Measurements from ENCODE around the gene SPOCD1. TPM values are rescaled to one million over a fixed set of nuclear protein-coding genes. Genes with fewer than 3 reads are reported as not detected.

The SPOCD1 gene
- total RNA-seq, 2 experiments from 2014 or later, result not detected

GRCh38 chr1:31795096-31795675 lies 20.6 kb downstream of the SPOCD1 start:
- no peak overlapping the region for H3K4me3 Mint-ChIP-seq
- DNase-seq, result no peak
- no peak overlapping the region for H3K27ac Mint-ChIP-seq

DNA sequence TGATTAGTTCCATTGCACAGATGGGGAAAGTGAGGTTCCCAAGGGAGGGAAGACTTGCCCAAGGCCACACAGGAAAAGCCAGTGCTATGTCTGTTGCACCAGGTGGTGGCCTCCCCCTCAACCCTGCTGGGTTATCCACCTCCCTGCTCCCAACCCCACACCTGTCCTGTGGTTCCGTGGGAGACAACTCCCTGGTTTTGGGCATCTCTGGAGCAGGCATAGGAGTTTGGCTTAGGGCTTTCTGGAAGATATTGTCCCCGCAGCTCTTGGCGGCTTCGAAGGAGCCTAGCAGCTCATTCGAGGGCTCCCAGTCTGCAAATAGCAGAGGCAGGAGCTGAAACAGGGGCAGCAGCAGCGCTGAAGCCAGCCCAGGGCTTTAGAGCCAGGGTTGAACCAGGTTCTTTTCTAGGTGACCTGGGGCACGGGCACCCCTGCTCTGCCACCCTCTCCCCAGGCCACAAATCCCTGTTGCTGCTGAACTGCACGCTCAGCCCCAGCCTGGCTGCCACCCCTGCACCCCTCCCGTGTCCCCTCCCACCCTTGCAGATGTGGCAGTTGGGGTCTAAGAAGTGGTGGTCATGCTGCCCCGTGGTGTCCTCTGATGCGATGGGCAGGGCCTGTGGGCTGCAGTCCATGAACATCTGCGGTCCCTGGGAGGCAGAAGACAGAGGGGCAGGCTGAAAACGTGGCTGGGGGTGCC lies 22.1 kb downstream of the SPOCD1 start:
- Mint-ChIP-seq H3K4me1 (peaks cover 5% of the 10 kb centered on the region), H3K36me3 (no peaks in the 10 kb centered on the region), H3K27me3 (peaks cover 9% of the 10 kb centered on the region), H3K27ac (no peak overlapping the region), H3K9me3 (ENCODE audit: low read depth) (no peaks in the 10 kb centered on the region), H3K4me3 (no peak overlapping the region)
- ATAC-seq (no peak), DNase-seq (no peak)
- CTCF ChIA-PET, result no interaction called here

More at GRCh38 chr1:31795096-31795675, 20.6 kb downstream of the SPOCD1 start:
- no peak for ATAC-seq
- Mint-ChIP-seq H3K4me1 (peaks cover 5% of the 10 kb centered on the region), H3K9me3 (ENCODE audit: low read depth) (no peaks in the 10 kb centered on the region), H3K27me3 (peaks cover 9% of the 10 kb centered on the region), H3K36me3 (no peaks in the 10 kb centered on the region)
- CTCF ChIA-PET, result no interaction called here

- Mint-ChIP-seq H3K27ac (no peak overlapping the region), H3K9me3 (ENCODE audit: low read depth) (no peaks in the 10 kb centered on the region), H3K27me3 (peaks cover 9% of the 10 kb centered on the region), H3K36me3 (no peaks in the 10 kb centered on the region), H3K4me1 (peaks cover 5% of the 10 kb centered on the region), H3K4me3 (no peak overlapping the region)
- no peak for DNase-seq
- CTCF ChIA-PET, result interaction anchor here (1.2 kb wide), 1 partner anchor 26 kb away, joined by 3 read pairs; no protein-coding TSS in a partner anchor
- no peak for ATAC-seq
These were observed 22.7 kb downstream of the SPOCD1 start for GRCh38 chr1:31793086-31793485.

GRCh38 chr1:31792541-31792940 lies 23.3 kb downstream of the SPOCD1 start:
- no peak overlapping the region for H3K27ac Mint-ChIP-seq
- H3K4me3 Mint-ChIP-seq, result no peak overlapping the region
- no peaks in the 10 kb centered on the region for H3K36me3 Mint-ChIP-seq
- DNase-seq, result no peak
- no peak for ATAC-seq
- peaks cover 10% of the 10 kb centered on the region for H3K4me1 Mint-ChIP-seq
- CTCF ChIA-PET, result interaction anchor here (1.2 to 5.5 kb wide), 2 partner anchors 25 to 171 kb away, joined by 3 to 45 read pairs; no protein-coding TSS in a partner anchor
- no peaks in the 10 kb centered on the region for H3K9me3 Mint-ChIP-seq (ENCODE audit: low read depth)
- H3K27me3 Mint-ChIP-seq, result peaks cover 9% of the 10 kb centered on the region

- Mint-ChIP-seq H3K27ac (no peak overlapping the region), H3K9me3 (ENCODE audit: low read depth) (no peaks in the 10 kb centered on the region), H3K27me3 (peaks cover 9% of the 10 kb centered on the region), H3K4me1 (peaks cover 11% of the 10 kb centered on the region), H3K4me3 (no peak overlapping the region), H3K36me3 (no peaks in the 10 kb centered on the region)
- DNase-seq (no peak), ATAC-seq (no peak)
- CTCF ChIA-PET, result interaction anchor here (1.2 to 5.5 kb wide), 3 partner anchors 25 to 171 kb away, joined by 3 to 100 read pairs (median 45); no protein-coding TSS in a partner anchor
These were observed 23.7 kb downstream of the SPOCD1 start for GRCh38 chr1:31792116-31792515.

GRCh38 chr1:31791131-31791858 lies 24.5 kb downstream of the SPOCD1 start:
- Mint-ChIP-seq H3K4me1 (peaks cover 11% of the 10 kb centered on the region), H3K36me3 (no peaks in the 10 kb centered on the region), H3K27me3 (peaks cover 9% of the 10 kb centered on the region), H3K27ac (no peak overlapping the region), H3K4me3 (no peak overlapping the region), H3K9me3 (ENCODE audit: low read depth) (no peaks in the 10 kb centered on the region)
- DNase-seq, result no peak
- CTCF ChIA-PET, result interaction anchor here (1.0 to 5.5 kb wide), 7 partner anchors 23 to 181 kb away, joined by 3 to 100 read pairs (median 10); partner anchors contain the start of gene SPOCD1
- no peak for ATAC-seq

DNA sequence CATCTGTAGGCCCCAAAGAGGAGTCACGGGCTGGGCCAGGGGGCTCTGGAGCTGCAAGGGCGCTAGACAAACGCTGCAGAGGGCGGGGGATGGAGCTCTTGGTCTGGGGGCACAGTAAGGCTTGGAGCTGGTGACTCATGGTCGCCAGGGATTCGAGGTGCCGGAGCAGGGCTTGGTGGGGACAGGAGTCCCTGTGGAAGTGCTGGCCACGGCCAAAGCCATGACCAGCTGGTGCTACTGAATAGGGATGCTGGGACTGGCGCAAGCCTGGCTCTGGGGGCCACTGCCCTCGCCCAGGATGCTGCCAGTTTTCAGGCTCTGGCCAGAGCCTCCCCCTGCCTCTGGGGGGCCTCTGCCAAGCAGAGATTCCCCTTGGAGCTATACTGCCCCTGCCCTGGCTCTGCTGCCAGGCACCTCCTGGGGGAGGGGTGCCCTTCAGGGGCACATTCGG lies 25.2 kb downstream of the SPOCD1 start:
- Mint-ChIP-seq H3K4me1 (peaks cover 11% of the 10 kb centered on the region), H3K27ac (no peak overlapping the region), H3K36me3 (no peaks in the 10 kb centered on the region), H3K4me3 (no peak overlapping the region), H3K9me3 (ENCODE audit: low read depth) (no peaks in the 10 kb centered on the region), H3K27me3 (peaks cover 7% of the 10 kb centered on the region)
- ATAC-seq (no peak), DNase-seq (no peak)
- CTCF ChIA-PET, result interaction anchor here (0.9 to 5.5 kb wide), 10 partner anchors 20 to 180 kb away, joined by 3 to 100 read pairs (median 8); partner anchors contain the start of genes PEF1 and SPOCD1

- H3K36me3 Mint-ChIP-seq, result no peaks in the 10 kb centered on the region
- peaks cover 11% of the 10 kb centered on the region for H3K4me1 Mint-ChIP-seq
- peaks cover 4% of the 10 kb centered on the region for H3K27me3 Mint-ChIP-seq
- no peak for ATAC-seq
- no peak overlapping the region for H3K4me3 Mint-ChIP-seq
- H3K9me3 Mint-ChIP-seq (ENCODE audit: low read depth), result no peaks in the 10 kb centered on the region
- H3K27ac Mint-ChIP-seq, result no peak overlapping the region
- DNase-seq, result no peak
- CTCF ChIA-PET, result interaction anchor here (0.9 to 5.5 kb wide), 16 partner anchors 9 to 173 kb away, joined by 3 to 100 read pairs (median 11); partner anchors contain the start of genes COL16A1, PEF1 and SPOCD1
These were observed 25.7 kb downstream of the SPOCD1 start for GRCh38 chr1:31790140-31790539.

DNA sequence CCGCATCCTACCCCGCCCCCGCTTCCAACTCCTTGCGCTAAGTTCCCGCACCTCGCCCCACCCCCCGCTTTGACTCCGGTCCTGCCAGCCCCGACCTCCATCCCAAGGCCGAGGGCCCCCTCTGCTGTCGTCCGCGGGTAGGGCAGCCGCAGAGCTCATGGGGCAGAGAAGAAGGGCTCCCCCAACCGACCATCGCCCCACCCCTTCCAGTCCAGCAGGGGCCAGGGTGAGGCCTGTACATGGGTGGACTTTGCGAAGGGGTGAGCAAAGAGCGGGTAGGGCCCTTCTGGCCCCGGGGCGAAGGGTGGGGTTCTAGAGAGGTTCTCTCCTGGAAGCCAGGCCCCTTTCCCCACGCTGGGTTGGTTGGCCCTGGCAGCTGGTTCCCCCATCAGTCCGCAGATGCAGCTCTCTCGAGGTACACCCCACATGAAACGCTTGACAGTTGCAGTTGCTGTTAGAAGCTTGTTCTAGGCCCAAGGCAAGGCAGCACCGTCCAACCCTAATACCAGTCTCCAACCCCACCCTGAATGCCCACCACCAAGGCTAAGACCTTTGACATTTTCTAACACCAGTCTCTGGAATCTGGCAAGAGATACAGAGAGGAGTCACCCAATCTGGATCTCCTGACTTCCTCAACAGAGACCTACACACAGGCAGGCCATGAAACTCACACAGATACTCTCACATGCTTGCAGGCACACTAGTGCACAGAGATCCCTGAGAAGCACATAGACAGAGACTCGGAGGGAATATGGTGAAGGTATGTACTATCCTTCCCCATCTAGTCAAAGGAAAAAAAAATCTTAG lies 26.4 kb downstream of the SPOCD1 start:
- peak; percentile 98 for DNase-seq
- H3K9me3 Mint-ChIP-seq (ENCODE audit: low read depth), result no peaks in the 10 kb centered on the region
- peaks cover 11% of the 10 kb centered on the region for H3K4me1 Mint-ChIP-seq
- no peaks in the 10 kb centered on the region for H3K27me3 Mint-ChIP-seq
- no peaks in the 10 kb centered on the region for H3K36me3 Mint-ChIP-seq
- peak; percentile 82 for ATAC-seq
- CTCF ChIA-PET, result interaction anchor here (0.5 to 5.5 kb wide), 59 partner anchors 8 to 1071 kb away, joined by 3 to 100 read pairs (median 6); partner anchors contain the start of genes ADGRB2, COL16A1, PEF1 and SPOCD1
- peak overlapping the region; percentile 76 for H3K4me3 Mint-ChIP-seq
- H3K27ac Mint-ChIP-seq, result peak overlapping the region; percentile 35

DNA sequence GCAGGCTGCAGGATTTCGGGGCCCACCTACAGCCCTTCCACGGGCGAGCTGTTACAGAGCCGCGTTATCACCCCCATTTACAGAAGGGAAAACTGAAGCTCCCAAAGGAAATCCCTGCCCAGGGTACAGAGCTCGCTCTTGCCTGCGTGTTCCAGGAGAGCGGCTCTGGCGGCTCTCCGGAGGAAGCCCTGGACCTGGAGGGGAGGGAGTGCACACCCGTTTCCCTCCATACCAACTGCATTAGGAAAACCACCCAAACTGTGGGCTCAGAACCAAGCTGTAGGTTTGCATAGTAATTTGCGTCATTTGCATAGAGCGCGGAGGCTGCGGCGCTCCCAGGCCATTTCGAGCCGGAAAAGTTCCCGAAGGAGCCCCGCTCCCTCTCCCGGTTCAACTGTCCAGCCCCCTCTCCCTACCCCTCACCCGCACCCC lies 27.0 kb downstream of the SPOCD1 start:
- no peak for DNase-seq
- Mint-ChIP-seq H3K4me1 (peaks cover 11% of the 10 kb centered on the region), H3K9me3 (ENCODE audit: low read depth) (no peaks in the 10 kb centered on the region), H3K36me3 (no peaks in the 10 kb centered on the region), H3K4me3 (peak overlapping the region; percentile 76), H3K27ac (peak overlapping the region; percentile 82), H3K27me3 (no peaks in the 10 kb centered on the region)
- ATAC-seq, result peak; percentile 48
- CTCF ChIA-PET, result interaction anchor here (0.6 to 5.5 kb wide), 58 partner anchors 9 to 1070 kb away, joined by 3 to 100 read pairs (median 6); partner anchors contain the start of genes ADGRB2, COL16A1, PEF1 and TMEM39B

GRCh38 chr1:31788138-31788824 lies 27.5 kb downstream of the SPOCD1 start:
- no peaks in the 10 kb centered on the region for H3K9me3 Mint-ChIP-seq (ENCODE audit: low read depth)
- peaks cover 11% of the 10 kb centered on the region for H3K4me1 Mint-ChIP-seq
- H3K27me3 Mint-ChIP-seq, result no peaks in the 10 kb centered on the region
- ATAC-seq (peak; percentile 74), DNase-seq (peak; percentile 96)
- CTCF ChIA-PET, result interaction anchor here (0.6 to 5.5 kb wide), 50 partner anchors 9 to 612 kb away, joined by 3 to 100 read pairs (median 6); partner anchors contain the start of genes ADGRB2, COL16A1, PEF1 and TMEM39B
- H3K36me3 Mint-ChIP-seq, result no peaks in the 10 kb centered on the region
- H3K4me3 Mint-ChIP-seq, result peak overlapping the region; percentile 76
- H3K27ac Mint-ChIP-seq, result peak overlapping the region; percentile 82

DNA sequence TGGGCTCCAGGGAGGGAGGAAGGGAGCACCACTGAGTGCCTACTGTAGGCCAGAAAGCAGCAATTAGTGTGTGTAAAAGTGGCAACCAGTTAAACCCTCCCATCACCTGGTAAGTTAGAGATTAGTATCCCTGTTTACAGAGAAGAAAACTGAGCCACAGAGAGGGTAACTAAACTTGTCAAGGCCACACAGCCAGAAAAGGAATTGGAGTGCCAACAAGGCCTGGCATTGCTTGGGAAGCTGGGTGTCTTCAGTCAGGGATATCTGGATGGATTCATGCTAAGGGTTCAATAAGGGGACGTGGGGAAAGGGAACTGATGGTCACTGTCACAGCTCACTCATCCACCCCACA lies 28.1 kb downstream of the SPOCD1 start:
- DNase-seq (no peak), ATAC-seq (no peak)
- Mint-ChIP-seq H3K36me3 (no peaks in the 10 kb centered on the region), H3K27me3 (no peaks in the 10 kb centered on the region), H3K4me1 (peaks cover 11% of the 10 kb centered on the region), H3K9me3 (ENCODE audit: low read depth) (no peaks in the 10 kb centered on the region), H3K4me3 (peak overlapping the region; percentile 76), H3K27ac (peak overlapping the region; percentile 82)
- CTCF ChIA-PET, result interaction anchor here (1.2 to 5.5 kb wide), 13 partner anchors 15 to 613 kb away, joined by 3 to 100 read pairs (median 25); partner anchors contain the start of genes ADGRB2 and PEF1
